HTR-8/SVneo (cell line): ENCODE results near the gene HAUS5.
"Not testable (repeated sequence)": the region's sequence is repeated elsewhere in the genome, so short reads cannot be mapped to it uniquely, and the experiment has no call there.

Experiments
- DNase-seq: peaks from one replicate; pipeline ENCODE4 v3.0.0; 2011; ENCODE audit warnings: low spot score, mixed read lengths; ENCODE audit not compliant: insufficient read length
- FAIRE-seq: peaks from 2 replicates; lab custom pipeline; 2011; peaks lifted over from hg19 to GRCh38; lab: Jason Lieb, UNC

The HAUS5 gene

DNA sequence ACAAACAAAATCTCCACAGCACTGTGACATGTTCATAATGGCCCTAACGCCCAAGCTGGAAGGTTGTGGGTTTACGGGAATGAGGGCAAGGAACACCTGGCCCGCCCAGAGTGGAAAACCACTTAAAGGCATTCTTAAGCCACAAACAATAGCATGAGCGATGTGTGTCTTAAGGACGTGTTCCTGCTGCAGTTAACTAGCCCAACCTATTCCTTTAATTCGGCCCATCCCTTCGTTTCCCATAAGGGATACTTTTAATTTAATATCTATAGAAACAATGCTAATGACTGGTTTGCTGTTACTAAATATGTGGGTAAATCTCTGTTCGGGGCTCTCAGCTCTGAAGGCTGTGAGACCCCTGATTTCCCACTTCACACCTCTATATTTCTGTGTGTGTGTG is 5.4 kb upstream of the HAUS5 start:
- FAIRE-seq, DNase-seq: not testable (repeated sequence)

- DNase-seq (no peak), FAIRE-seq (no peak)
These were observed 4.9 kb upstream of the HAUS5 start for GRCh38 chr19:35607661-35608060.

DNA sequence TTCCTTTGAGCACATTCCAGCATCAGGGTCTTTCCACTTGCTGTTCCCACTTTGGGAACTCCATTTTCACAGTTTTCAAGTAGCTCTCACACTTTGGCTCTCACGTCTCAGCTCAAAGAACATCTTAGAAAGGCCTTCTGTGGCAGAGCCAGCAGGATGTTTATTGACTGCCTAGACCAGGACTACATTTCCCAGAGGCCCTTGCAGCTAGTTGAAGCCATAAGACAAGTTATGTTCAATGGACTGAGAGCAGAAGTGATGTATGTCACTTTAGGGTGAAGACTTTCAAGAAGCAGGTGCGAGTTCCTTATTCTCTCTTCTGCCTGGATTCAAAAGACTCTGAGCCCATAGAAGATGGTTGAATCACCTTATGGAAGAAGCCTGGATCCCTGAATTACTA is 4.3 kb upstream of the HAUS5 start:
- FAIRE-seq (no peak), DNase-seq (no peak)

GRCh38 chr19:35609851-35610353 is 2.6 kb upstream of the HAUS5 start:
- no peak for FAIRE-seq
- no peak for DNase-seq

GRCh38 chr19:35612224-35612558 is 344 bp upstream of the HAUS5 start:
- no peak for DNase-seq
- FAIRE-seq, result no peak

- no peak for FAIRE-seq
- no peak for DNase-seq
These were observed 1.0 kb downstream of the HAUS5 start for GRCh38 chr19:35613574-35613973.

- DNase-seq (no peak), FAIRE-seq (no peak)
These were observed 2.5 kb downstream of the HAUS5 start for GRCh38 chr19:35615036-35615435.

DNA sequence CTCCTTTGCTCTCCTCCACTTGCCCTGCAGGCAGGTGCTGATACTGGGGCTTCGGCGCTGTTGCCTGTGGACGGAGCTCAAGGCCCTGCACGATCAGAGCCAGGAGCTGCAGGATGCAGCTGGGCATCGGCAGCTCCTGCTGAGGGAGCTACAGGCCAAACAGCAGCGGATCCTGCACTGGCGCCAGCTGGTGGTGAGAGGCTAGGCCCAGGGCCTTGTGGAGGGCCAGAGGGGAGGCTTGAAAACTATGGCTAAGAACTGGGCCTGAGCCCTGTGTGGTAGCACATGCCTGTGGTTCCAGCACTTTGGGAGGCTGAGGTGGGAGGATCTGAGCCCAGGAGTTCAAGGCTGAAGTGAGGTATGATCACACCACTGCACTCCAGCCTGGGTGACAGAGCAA is 6.3 kb downstream of the HAUS5 start:
- FAIRE-seq (no peak), DNase-seq (no peak)

GRCh38 chr19:35619290-35619923 is 6.9 kb downstream of the HAUS5 start:
- FAIRE-seq, result no peak
- no peak for DNase-seq

GRCh38 chr19:35620001-35620400 is 7.5 kb downstream of the HAUS5 start:
- no peak for FAIRE-seq

GRCh38 chr19:35621708-35622107 is 9.2 kb downstream of the HAUS5 start:
- FAIRE-seq, result no peak
- DNase-seq, result no peak

More at GRCh38 chr19:35620001-35620400, 7.5 kb downstream of the HAUS5 start:
- no peak for DNase-seq

GRCh38 chr19:35622750-35623149 is 10.2 kb downstream of the HAUS5 start:
- FAIRE-seq (no peak), DNase-seq (no peak)

DNA sequence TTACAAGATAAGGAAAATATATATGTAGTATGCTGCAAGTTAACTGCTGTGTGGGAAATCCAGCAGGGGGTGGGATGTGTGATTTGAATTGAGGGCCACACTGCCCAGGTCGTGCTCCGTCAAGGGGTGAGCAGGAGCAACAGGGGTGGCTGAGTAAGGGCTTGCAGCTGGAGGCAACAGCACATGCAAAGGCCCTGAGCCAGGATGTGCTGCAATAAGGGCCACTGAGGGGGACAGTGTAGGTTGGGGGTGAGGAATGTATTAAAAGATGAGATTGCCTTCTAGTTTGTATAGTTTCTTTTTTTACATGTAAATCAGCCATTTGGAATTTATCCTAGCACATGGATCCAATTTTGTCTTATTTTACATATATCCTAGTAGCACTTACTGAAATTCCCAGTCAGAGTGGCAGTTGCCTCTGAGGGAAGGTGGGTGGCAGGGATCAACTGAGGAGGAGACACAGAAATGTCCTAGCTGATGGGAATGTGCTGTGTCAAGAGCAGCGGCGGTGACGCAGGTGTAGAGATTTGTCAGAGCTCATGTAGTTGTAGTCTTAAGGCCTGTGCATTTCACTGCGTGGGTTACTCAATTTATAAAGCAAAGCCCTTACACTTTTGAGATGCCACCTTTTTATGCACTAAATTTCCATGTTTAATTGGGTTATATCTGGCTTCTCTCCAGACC is 10.9 kb downstream of the HAUS5 start:
- DNase-seq (no peak), FAIRE-seq (no peak)

- DNase-seq, result no peak
- no peak for FAIRE-seq
These were observed 15.7 kb downstream of the HAUS5 start for GRCh38 chr19:35628264-35628564.

GRCh38 chr19:35628565-35629331 is 16.2 kb downstream of the HAUS5 start, which contains the start of gene RBM42:
Gene RBM42, plus strand, starts transcription at chr19:35629036. Its CDS starts 118 bp downstream, at chr19:35629154.
- DNase-seq (peak; percentile 99), FAIRE-seq (peak; percentile 94)

DNA sequence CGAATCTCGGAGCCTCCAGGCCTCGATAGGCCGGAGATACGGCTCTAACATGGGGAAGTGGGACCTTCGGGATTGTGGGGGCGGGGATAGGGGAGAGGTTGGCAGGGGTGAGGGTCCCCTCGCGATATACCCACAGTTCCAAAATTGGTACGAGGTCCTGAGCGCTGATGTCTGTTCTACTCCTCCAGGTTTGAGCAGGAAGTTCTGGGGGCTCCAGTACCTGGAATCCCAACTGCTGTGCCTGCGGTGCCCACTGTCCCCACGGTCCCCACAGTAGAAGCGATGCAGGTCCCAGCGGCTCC is 16.7 kb downstream of the HAUS5 start:
- no peak for DNase-seq
- no peak for FAIRE-seq

DNA sequence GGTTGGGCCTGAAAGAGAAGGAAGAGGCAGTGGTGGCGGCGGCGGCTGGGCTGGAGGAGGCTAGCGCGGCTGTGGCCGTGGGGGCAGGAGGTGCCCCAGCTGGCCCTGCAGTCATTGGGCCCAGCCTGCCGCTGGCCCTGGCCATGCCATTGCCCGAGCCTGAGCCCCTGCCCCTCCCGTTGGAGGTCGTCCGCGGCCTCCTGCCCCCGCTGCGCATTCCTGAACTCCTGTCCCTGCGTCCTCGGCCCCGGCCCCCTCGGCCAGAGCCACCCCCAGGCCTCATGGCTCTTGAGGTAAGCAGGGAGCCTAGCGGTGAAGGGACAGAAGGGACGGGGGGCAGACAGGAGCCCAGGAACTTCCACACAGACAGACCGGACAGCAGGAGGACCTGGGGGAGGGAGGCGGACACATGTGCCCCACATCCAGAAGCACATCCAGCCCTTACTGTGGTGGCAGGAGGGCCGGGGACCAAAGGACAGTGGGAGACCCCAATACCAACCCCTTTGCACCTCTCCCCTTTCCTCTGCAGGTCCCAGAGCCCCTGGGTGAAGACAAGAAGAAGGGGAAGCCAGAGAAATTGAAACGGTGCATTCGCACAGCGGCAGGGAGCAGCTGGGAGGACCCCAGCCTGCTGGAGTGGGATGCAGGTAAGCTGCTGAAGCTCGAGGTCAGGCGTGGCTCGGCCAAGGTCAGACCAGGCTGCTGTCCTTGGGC is 21.3 kb downstream of the HAUS5 start:
- DNase-seq (no peak), FAIRE-seq (no peak)

GRCh38 chr19:35636651-35637050 is 24.1 kb downstream of the HAUS5 start:
- DNase-seq, result no peak
- FAIRE-seq, result no peak

DNA sequence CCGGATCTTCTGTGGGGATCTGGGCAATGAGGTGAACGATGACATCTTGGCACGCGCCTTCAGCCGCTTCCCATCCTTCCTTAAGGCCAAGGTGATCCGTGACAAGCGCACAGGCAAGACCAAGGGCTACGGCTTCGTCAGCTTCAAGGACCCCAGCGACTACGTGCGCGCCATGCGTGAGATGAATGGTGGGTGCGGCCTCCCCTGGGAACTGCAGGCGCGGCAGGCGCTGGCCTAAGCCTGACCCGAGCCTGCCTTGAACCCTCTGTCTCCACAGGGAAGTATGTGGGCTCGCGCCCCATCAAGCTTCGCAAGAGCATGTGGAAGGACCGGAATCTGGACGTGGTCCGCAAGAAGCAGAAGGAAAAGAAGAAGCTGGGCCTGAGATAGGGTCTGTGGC is 24.6 kb downstream of the HAUS5 start:
- DNase-seq, result no peak
- no peak for FAIRE-seq

DNA sequence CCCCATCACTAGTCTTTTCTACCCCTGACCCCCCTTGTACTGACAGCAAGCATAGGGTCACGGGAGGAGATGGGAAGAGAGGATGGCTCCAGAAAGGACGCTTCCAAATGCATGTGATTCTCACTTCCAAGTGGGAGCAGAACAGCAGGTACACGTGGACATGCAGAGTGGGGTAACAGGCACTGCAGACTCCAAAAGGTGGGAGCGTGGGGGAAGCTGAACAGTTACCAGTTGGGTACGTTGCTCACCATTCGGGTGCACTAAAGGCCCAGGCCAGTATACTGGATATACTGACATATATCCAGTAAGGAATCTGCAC is 26.7 kb downstream of the HAUS5 start:
- no peak for DNase-seq
- FAIRE-seq, result no peak

DNA sequence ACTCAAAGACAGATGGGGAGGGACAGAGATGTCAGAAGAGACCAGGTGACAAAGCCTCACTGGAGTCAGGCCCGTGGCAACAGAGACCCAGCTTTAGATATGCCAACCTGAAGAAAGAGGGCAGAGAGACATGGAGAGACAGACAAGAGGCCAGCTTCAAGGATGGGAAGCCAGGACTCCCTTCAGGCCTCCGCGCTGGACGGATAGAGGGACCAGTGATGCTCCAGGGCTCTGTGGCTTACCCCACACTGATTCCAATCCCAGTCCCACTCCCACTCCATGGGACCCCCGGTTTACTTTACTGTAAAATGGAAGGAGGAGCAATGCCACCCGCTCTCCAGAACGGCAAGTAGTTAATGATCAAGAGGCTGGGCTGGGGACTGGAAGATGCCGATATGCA is 27.3 kb downstream of the HAUS5 start:
- DNase-seq (no peak), FAIRE-seq (no peak)
